ENCODE data around the gene SLC23A1.

The SLC23A1 gene

GRCh38 chr5:139419226-139420192, 36.4 kb upstream of the SLC23A1 start:
- H3K4me3 ChIP-seq (ENCODE audit: low read length), result no peak overlapping the region
- DNase-seq (ENCODE audit: low read depth), result no peak
- no peak for TF ChIP-seq CTCF (conservative IDR thresholded peaks at IDR 0.05; ENCODE audit: low read length)

GRCh38 chr5:139418793-139419192, 35.7 kb upstream of the SLC23A1 start:
- DNase-seq (ENCODE audit: low read depth), result no peak
- no peak overlapping the region for H3K4me3 ChIP-seq (ENCODE audit: low read length)
- TF ChIP-seq CTCF (conservative IDR thresholded peaks at IDR 0.05; ENCODE audit: low read length), result no peak

GRCh38 chr5:139417214-139417613, 34.1 kb upstream of the SLC23A1 start:
- TF ChIP-seq CTCF (conservative IDR thresholded peaks at IDR 0.05; ENCODE audit: low read length), result no peak
- no peak for DNase-seq (ENCODE audit: low read depth)
- H3K4me3 ChIP-seq (ENCODE audit: low read length), result no peak overlapping the region

GRCh38 chr5:139416651-139417050, 33.6 kb upstream of the SLC23A1 start:
- DNase-seq (ENCODE audit: low read depth), result no peak
- TF ChIP-seq CTCF (conservative IDR thresholded peaks at IDR 0.05; ENCODE audit: low read length), result no peak
- no peak overlapping the region for H3K4me3 ChIP-seq (ENCODE audit: low read length)

- TF ChIP-seq CTCF (conservative IDR thresholded peaks at IDR 0.05; ENCODE audit: low read length), result no peak
- no peak overlapping the region for H3K4me3 ChIP-seq (ENCODE audit: low read length)
- no peak for DNase-seq (ENCODE audit: low read depth)
Observed at GRCh38 chr5:139415869-139416268, 32.8 kb upstream of the SLC23A1 start.

GRCh38 chr5:139415221-139415861, 32.2 kb upstream of the SLC23A1 start:
- TF ChIP-seq CTCF (conservative IDR thresholded peaks at IDR 0.05; ENCODE audit: low read length), result no peak
- DNase-seq (ENCODE audit: low read depth), result no peak
- no peak overlapping the region for H3K4me3 ChIP-seq (ENCODE audit: low read length)

Data from AG10803 (cell line).